GM19328 (cell line): ENCODE data around the gene DST.
"Not testable (repeated sequence)": the region's sequence is repeated elsewhere in the genome, so short reads cannot be mapped to it uniquely, and the experiment has no call there.

Experiments used
- ATAC-seq: cut with Tn5 transposase; IDR thresholded peaks from one replicate; pipeline ENCODE4 v1.9.1; 2021; ENCODE audit warnings: mild to moderate bottlenecking, moderate library complexity; ENCODE audit not compliant: unreplicated experiment

The DST gene

DNA sequence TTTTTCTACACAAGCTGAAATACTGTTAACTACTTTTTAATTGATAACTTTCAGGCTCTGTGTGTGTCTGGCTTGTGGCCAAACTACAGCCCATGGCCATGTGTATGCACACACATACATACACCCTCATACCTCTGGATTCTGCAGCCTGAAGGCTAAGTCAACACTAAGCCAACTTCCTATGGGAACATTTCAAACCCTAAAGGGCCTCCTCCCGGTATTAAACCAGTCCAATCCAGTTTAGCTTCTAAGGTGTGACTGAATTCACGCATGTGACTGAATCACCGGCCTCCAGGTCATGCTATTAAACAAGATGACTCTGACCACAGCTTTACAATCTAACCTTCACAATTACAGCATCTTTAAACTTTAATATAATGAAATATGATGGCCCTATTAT is 20.7 kb upstream of the DST start:
- ATAC-seq, result no peak

- not testable (repeated sequence) for ATAC-seq
Measured at GRCh38 chr6:56661338-56661737, 18.6 kb upstream of the DST start.

GRCh38 chr6:56660381-56660730 is 17.7 kb upstream of the DST start:
- ATAC-seq, result no peak

DNA sequence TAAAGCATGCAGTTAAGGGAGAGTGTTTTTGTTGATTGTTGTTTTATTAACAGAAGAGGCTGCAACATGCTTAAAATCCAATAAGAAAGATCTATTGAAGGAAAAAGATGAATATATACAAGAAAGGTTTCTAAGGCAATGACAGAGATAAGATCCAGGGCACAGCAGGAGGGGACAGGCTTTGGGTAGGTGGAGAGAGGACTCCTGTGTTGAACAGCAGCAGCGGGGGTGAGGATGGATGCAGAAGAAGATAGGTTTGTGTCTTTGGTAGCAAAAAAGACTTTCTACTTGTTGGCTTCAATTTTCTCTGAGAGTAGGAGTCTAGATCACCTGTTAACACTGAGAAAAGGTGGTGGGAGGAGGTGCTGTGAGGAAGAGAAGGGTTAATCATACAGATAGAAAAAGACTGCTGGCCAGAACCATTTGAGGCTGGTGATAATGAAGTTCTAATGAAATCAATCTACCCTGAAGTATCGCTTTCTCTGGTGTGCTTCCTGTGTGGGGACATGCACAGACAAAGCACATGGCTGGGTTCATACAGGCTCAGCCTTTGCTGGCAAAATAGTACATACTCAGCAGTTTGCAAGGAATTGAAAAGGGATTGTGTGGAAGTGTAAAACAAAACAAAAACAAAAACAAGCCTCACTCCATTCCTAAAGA is 17.2 kb upstream of the DST start:
- peak; percentile 75 for ATAC-seq

- ATAC-seq, result no peak
Measured at GRCh38 chr6:56658326-56658725, 15.6 kb upstream of the DST start.

- no peak for ATAC-seq
Measured at GRCh38 chr6:56657354-56657753, 14.7 kb upstream of the DST start.

DNA sequence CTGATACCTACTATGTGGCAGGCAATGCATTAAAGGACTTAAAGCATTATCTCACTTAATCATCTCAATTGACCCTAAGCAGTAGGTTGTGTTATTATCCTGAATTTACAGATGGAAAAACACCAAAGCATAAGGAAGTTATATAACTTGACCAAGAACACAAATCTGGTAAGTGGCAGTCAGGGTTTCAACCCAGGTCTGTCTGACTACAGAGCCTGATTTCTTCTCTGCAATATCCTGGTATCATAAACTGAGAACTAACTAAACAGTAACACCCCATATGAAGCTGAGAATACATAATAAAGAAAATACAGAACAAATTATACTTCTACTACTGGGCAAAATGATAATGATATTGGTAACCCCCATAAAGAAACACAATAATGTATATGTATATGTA is 13.8 kb upstream of the DST start:
- no peak for ATAC-seq

- no peak for ATAC-seq
Measured at GRCh38 chr6:56655996-56656395, 13.3 kb upstream of the DST start.

DNA sequence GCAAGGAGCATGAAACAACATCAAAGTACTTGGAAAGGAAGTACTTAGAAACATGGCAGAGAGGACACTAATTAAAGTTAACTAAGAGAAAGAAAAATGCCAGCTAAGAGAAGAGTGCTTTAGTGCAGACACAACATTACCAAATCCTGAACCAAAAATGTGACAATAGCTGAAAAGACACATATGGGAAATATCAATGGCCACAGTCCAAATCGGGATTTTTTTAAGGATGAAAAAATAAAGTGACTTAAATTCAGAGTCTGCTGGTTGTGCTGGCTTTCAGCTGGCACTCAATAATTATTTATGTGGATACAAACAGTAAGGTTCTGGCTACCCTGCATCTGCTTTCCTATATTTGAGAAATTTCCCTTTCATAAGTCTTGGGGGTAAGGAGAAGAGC is 12.6 kb upstream of the DST start:
- no peak for ATAC-seq

DNA sequence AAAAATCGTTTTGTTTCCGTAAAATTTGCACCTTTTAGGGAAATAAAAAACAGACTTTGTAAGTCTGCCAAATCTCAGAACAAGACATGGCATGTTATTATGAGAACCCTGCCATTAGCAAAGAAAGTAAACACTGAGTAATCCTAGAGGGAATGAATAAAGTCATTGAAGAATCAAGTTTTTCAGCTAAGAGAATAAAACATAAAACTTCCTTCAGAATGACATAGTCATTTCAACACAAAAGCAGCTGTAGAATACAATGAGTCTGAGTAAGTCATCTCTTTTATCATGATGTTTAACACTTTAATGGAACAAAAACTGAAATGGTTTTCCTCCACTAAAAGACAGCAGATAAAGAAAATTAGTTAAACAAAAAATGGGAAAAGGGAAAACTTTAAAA is 10.3 kb upstream of the DST start:
- no peak for ATAC-seq

- ATAC-seq, result no peak
Measured at GRCh38 chr6:56652231-56652630, 9.5 kb upstream of the DST start.

GRCh38 chr6:56650191-56650590 is 7.5 kb upstream of the DST start:
- no peak for ATAC-seq

- no peak for ATAC-seq
Measured at GRCh38 chr6:56649782-56650181, 7.1 kb upstream of the DST start.

- no peak for ATAC-seq
Measured at GRCh38 chr6:56649053-56649769, 6.5 kb upstream of the DST start.

DNA sequence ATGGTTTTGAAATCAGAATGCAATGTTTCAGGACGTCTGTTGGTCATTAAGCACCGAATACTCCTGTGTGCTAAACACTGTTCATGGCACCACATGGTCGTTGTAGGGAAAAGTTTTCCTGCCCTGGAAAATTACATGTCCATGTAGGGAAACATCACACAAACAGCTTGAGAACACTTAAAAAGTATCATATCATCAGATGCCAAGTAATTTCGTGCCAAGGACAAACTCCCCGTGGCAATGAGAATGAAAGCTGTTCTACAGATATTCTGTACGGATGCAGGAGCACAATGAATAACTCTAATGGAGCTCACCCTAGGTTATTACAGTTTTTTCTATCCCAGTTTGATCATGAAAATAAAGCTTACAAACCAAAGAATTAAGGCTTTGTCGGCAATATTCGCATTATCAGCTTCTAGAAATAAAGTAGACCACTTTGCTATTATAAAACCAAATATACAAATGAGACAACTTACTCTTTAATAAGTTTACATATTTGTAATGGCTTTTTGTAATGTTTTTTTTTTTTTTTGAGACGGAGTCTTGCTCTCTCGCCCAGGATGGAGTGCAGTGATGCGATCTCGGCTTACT is 4.6 kb upstream of the DST start:
- ATAC-seq, result no peak

DNA sequence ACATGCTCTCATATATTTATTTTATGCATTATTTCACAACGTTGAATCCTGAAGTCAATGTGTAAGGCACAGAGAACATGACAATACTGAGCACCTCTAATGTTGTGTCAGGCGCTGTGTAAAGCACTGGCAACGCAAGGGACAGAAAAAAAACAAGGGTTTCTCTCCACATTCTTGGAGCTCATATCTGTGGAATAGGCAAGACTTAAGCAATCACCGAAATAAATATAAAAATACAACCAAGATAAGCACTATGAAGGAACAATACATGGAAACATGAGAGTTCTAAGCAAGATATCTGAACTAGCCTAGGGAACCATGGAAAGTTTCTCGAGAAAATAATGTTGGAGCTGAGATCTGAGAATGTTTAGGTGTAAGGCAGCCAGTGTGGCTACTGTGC is 1.7 kb upstream of the DST start:
- ATAC-seq, result no peak

DNA sequence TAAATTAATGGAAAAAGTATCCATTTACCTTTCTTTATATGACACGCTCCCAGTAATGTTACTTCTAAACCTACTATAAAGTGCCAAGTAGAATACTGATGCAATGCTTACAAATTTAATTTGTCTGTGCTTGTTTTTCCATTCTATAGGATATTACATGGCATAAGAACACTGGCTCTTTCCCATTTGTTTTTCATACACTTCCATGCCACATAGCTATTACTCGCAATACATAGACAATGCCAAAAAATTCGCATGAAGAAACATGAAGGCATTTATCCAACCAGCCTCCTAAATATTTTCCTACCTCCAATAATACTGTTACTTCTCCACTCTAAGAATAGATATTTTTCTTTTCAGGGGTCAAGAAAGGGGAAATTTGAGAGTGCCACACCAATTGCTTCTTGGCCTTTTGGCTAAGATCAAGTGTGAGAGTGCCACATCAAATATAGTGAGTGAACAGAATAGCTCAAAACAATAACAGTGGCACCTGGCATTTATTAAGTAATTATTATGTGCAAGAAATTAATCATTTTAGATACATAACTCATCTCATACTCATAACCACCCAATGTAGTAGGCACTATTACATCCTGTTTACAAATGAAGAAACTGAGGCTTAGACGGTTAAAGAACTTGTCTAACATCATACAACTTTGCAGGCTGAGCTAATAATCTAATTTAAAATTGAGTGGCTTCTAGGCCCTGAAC is 845 bp upstream of the DST start:
- ATAC-seq, result no peak

DNA sequence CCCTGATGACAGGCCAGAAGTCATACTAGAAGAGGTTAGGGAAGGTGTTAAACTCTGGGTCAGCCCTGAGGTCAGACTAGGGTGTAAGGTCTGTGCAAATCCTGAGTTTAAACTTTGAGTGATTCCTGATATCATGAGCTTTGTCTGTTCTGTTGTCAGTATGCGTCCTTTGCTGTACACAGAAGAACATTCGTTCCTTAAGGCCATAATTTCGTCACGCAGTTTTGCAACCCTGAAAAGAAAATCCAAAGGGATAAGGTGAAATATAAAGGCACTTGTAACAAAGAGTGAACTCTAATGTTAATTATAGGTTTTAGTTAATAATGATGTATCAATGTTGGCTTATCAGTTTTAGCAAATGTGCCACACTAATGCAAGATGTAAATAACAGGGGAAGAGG is 2.3 kb downstream of the DST start:
- ATAC-seq, result no peak

- ATAC-seq, result no peak
Measured at GRCh38 chr6:56638760-56639159, 3.9 kb downstream of the DST start.

- no peak for ATAC-seq
Measured at GRCh38 chr6:56637640-56638039, 5.0 kb downstream of the DST start.

- ATAC-seq, result no peak
Measured at GRCh38 chr6:56628105-56628504, 14.6 kb downstream of the DST start.

- no peak for ATAC-seq
Measured at GRCh38 chr6:56625356-56625755, 17.3 kb downstream of the DST start.
